ENCODE measurements around the gene SMAD7. TPM values are rescaled to one million over a fixed set of nuclear protein-coding genes. Genes with fewer than 3 reads are reported as not detected.

SMAD7 gene
- total RNA-seq, 1 experiment from 2014 or later, result 19.6 TPM

DNA sequence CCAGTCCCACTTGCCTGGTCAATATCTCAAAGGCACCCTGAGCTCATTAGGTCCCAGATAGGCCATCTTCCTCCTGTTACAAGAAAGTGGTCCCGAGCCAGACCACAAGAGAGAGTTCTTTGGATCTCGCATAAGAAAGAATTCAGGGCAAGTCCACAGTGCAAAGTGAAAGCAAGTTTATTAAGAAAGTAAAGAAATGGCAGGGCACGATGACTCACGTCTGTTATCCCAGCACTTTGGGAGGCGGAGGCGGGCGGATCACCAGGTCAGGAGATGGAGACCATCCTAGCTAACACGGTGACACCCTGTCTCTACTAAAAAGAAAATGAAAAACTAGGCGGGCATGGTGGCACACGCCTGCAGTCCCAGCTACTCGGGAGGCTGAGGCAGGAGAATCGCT is 10.8 kb upstream of the SMAD7 start:
- DNase-seq (ENCODE audit: low read depth), result no peak

DNA sequence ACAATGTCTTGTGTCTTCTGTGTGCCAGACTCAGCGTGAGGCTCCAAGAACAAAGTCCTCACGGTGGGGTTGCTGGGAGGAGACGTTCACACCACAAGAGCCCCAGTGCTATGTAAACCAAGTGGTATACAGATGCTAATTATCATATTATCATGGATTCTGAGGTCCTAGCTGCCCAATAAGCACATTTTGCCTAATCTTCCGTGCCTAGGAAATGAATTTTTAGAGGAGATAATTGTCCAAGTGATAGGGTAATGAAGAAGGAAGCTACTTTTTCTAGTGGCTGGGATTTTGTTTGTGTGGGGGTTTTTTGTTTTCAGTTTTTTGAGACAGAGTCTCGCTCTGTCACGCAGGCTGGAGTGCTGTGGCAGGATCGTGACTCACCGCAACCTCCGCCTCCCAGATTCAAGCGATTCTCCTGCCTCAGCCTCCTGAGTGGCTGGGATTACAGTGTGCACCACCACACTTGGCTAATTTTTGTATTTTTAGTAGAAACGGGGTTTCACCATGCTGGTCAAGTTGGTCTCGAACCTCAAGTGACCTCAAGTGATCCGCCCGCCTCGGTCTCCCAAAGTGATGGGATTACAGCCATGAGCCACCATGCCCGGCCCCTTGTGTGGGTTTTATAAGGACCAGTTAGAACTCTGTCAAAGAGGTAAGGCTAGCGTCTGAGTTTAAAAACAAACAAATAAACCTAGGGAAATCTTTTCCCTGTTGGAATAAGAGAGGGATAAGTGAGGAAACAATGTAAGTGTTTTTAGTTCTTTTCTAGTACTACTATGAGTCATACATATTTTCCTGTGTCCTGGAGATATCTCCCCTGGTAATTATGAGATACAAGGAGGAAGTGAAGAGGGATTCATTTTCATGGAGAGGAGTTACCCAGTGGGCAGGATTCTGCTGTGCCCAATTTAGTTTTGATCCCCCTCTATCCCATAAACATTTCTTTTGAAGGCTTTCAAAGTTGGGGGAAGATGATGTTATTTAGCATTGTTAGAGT is 9.5 kb upstream of the SMAD7 start:
- DNase-seq (ENCODE audit: low read depth), result peak; percentile 68

DNA sequence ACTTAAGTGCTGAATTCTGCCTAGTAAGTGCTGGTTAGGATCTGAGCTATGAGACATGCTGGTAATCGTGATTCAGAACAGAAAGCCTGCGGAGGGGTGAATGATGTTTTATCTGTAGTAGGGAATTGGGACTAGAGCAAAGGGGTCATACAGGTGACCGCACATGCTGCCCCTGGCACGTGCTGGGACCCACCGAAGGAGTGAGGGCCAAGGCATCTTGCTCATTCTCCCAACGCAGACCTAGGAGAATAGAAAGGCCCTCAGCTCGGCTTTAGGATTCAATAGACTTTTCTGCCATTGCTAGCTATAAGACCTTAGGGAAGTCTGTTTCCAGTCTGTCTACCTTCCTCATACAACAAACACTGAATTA is 8.8 kb upstream of the SMAD7 start:
- DNase-seq (ENCODE audit: low read depth), result no peak

DNA sequence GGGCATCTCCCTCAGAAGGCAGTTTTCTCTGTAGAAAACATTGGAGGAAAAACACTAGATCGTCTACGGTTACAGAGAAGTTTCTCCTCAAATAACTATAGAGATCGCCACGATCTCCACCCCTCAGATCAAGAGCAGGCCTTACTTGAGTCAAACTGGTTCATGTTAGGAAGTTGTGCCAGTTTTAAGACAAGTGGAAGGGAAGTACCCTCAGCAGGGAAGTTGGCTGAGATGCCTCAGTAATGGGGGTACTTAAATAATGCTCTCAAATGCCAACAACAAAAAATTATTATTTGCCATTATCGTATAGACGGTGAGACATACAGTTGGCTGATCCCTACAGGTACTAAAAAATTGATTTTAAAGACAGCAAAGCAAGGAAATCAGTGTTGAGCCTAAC is 8.2 kb upstream of the SMAD7 start:
- no peak for DNase-seq (ENCODE audit: low read depth)

DNA sequence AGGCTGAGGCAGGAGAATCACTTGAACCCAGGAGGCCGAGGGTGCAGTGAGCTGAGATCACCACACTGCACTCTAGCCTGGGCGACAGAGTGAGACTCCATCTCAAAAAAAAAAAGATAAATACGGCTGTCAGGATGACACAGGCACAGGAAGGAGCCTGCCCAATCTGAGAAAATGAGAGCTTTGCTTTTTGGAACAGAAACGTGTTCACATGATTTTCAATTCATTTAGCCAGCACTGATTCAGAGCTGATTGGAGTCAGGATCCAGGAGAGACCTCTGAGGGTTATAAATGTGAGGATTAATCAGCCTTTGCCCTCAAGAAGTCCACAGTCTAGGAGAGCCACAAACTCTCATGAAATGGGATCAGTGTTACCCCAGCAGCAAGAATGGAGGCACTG is 6.9 kb upstream of the SMAD7 start:
- DNase-seq (ENCODE audit: low read depth), result no peak

DNA sequence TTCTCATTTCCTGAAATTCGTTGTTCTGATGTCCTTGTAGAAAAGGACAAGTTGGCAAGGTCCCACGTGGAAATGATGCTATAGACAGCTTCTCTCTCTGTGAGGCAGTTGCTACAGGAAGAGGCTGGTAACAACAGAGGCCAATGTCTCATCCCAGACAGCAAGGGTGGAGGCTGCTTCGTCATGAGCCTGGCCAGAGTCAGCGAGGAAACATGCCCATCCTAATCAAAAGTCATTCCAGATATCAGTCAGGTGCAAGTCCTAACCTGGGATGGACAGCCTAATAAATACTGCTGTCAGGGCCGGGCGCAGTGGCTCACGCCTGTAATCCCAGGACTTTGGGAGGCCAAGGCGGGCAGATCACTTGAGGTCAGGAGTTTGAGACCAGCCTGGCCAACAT is 6.4 kb upstream of the SMAD7 start:
- no peak for DNase-seq (ENCODE audit: low read depth)

DNA sequence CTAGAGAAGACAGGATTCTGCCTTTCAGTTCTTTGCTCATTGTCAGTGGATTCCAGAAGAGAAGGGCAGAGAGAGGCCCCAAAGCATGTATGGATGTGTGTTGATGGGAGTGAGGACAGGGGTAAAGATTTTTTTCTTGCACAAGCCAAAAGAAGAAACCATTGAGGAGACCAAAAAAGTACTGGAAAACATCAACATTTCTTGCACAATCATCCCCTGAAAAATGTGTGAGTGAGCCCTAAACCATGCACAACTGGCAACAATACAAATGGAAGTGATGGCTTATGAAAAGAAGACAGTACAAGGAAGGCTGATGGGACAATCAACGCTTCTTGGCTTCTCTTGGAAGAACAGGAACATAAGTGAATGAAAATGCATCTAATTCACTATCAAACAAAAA is 5.6 kb upstream of the SMAD7 start:
- no peak for DNase-seq (ENCODE audit: low read depth)

DNA sequence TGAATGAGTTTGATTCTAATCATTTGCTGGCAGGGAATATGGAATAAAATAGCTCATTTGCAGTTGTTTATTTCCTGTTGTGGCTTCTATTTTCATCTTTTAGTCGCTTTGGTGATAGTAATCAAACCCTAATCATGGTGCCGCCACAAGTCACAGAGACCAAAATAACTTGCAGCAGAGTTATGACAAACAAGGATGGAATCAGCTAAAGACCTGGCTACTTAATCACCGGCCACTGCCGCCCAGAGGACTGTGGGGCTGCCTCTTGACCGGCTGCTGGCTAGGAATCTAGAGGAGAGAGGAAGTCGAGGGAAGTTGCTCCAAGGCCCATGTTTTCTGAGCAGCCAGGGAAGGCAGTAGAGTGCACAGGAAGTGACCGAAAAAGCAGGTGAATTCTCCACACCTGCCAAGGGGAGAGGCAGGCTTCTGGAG is 5.1 kb upstream of the SMAD7 start:
- DNase-seq (ENCODE audit: low read depth), result peak; percentile 79

DNA sequence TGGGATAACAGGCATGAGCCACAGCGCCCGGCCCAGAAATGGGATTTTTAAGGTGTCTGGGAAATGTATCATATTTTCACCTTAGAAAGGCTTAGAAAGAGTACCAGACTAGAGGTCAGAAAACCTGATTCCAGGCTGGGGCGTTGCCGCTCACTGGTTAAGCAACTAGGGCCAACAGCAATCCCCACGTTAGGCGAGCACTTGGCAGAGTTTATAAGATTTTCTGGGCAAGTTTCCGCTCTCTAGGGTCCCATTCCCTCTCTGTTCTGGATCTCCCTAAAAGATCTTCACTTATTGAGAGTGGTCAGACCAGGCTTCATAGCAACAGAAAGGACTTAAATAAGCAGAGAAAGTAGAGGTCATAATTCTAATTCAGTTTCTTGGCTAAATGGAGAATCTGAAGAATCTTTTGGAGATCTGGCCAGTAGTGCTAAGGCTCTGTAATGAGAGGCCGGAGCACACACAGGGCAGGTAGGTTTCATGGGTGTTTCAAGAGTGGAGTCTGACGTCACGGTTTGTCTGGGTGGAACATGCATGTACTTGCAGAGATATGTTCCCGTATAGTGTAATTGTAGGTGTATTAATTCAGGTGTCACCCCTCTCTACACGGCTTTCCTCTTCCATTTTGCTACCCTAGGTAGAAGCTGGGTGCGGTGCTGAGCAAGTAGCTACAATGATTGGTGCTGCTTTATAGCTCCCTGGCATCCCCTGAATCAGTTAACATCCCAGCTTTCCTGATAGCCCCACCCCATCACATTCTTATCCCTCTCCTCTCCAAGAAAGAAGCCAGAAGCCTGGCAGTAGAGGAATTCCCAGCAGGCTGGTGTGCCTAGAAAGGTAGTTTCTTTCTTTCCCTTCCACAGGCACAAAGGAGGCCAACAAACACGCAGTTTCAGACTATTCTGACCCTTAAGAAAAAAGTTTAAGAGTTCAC is 4.4 kb upstream of the SMAD7 start:
- DNase-seq (ENCODE audit: low read depth), result no peak

DNA sequence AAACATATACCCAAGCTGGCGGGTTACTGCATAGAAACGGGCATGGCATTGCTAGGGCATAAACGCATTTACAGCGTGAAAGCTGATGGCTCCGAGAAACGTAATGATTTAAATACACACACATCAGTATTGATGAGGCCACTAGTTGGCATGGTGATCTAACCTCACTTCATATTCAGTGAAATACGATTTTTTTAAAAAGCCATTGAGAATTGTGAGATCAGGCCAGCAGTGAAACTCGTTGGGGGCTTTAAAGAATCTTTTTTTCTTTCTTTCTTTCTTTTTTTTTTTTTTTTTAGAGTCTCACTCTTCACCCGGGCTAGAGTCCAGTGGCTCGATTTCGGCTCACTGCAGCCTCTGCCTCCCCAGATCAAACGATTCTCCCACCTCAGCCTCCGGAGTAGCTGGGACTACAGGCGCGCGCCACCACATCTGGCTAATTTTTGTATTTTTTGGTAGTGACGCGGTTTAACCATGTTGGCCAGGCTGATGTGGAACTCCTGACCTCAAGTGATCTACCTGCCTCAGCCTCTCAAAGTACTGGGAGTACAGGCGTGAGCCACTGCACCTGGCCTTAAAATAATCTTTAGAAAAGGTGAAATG is 2.4 kb upstream of the SMAD7 start:
- no peak for DNase-seq (ENCODE audit: low read depth)

DNA sequence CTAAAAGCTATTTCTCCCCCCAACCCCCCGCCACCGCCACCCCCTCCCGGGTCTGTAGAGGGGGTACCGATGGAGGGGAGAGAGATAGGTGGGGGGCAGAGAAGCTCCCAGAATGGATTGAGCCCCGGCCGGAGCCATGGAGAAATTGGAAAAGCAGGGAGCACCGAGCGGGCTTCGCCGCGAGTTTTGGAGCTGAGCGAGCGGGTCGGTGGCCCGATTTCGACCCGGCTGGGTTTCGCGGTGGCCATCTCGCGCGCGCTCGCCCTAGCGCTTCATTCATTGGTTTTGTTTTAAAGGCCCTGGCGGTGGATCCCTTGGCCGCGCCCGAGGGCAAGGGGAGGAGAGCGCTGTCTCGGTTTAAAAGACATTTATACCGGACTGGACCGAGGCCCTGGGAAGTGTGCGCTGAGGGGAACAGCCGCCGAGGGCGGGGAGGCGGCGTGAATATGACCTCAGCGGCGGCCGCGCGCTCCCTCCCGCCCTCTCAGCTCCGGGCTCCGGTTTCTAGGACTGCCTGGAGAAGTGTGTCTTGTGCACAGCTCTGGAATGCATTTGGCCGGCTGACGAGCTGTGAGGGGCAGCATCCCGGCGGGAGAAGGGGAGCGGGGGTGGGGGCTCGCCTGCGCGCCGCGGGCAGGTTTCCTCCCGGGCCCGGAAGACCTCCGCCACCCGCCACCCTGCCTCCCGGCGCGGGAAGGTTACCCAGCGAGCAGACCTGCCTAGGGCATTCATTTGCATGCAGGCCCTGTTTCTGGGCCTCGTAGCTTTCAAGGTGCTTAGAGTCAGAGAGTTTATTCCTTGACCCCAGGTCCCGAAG is 1.7 kb upstream of the SMAD7 start:
- peak; percentile 82 for DNase-seq (ENCODE audit: low read depth)

DNA sequence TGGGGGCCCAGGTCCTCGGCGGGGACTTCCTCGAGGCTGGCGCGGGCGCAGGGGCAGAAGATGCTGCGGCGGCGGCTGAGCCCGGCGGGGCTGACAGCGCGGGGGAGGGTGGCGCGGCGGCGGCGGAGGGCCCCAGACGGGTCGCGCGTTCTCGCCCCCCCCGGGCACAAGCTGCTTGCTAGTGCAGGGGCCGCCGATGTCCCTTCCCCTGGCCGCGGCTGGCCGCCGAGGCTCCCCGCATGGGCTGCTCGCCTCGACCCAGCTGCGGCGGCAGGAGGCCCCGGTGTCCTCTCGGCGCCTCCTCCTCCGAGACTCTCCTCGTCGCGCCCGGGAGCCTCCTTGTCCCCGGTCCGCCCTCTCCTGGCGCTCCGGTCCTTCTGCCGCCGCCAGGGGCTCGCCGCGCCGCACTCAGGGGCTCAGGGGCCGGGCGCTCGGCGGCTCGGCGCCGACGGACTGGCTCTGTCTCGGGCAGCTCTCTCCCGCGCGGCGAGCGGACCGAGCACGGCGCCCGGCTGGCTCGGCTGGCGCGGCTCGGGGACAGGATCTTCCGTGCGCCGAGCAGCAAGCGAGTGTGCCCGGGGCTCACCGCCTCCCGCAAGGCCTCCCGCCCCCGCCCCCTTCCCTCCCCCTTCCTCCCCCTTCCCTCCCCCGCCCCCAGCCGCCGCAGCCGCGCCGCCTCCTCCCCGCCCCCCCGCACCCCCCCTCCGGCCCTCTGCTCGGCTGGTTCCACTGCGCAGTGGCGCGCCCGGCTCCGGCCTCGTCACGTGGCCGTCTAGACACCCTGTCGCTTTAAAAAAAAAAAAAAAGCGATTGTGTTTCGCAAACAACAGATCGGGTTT is 902 bp upstream of the SMAD7 start:
- peak; percentile 90 for DNase-seq (ENCODE audit: low read depth)

DNA sequence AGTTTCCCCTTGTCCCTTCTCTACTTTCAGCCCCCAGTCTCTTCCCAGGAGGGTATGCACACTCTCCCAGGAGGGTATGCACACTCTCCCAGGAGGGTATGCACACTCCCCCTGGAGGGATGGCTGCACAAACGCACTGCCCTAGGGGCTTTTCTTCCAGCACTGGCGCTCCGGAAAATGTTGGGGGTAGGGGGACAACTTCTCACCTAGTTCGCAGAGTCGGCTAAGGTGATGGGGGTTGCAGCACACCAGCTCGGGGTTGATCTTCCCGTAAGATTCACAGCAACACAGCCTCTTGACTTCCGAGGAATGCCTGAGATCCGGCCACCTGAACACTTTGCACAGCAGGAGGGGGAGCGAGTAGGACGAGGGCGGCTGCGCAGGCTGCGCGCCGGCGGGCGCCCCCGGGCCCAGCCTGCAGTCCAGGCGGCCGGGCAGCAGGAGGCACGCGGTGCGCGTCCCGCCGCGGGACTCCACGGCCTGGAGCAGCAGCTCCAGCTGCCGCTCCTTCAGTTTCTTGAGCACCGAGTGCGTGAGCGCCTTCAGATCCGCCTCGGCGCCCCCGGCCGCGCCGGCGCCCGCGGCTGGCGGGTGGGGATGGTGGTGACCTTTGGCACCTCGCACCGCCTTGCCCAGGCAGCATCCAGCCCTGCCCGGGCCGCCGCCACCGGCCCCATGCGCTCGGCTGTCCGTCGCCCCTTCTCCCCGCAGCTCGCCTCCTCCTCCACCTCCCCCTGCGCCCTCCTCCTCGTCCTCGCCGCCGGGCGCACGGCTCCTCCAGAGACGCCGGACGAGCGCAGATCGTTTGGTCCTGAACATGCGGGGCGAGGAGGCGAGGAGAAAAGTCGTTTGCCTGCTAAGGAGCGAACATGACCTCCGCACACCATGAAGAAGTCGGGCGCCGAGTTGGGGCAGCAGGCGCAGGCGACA is 894 bp downstream of the SMAD7 start:
- DNase-seq (ENCODE audit: low read depth), result peak; percentile 63

DNA sequence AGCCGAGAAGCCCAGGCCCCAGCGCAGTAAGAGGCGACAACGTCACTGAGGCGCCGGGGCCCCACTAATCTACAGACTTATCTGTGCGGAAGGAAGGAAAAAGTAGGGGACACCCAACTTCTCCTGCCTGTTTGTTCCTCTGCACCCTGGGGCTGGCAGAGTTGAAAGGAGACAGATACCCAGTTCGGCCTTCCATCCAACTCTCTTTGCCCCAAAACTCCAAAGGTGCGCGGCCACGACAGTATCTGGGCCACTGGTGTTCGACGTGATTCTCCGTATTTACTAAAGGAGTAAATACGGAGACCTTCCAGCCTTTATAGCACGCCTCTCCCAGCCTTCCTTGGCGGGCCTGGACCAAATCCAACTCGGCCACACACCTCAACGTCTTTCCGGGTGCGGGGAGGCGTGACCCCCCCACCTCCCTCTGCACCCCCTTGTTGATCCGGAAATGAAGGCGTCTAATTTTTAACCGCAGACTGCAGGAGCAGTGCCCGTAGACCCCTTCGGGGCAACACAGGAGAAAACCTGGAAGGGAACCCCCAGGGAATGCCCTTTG is 1.6 kb downstream of the SMAD7 start:
- DNase-seq (ENCODE audit: low read depth), result peak; percentile 62

DNA sequence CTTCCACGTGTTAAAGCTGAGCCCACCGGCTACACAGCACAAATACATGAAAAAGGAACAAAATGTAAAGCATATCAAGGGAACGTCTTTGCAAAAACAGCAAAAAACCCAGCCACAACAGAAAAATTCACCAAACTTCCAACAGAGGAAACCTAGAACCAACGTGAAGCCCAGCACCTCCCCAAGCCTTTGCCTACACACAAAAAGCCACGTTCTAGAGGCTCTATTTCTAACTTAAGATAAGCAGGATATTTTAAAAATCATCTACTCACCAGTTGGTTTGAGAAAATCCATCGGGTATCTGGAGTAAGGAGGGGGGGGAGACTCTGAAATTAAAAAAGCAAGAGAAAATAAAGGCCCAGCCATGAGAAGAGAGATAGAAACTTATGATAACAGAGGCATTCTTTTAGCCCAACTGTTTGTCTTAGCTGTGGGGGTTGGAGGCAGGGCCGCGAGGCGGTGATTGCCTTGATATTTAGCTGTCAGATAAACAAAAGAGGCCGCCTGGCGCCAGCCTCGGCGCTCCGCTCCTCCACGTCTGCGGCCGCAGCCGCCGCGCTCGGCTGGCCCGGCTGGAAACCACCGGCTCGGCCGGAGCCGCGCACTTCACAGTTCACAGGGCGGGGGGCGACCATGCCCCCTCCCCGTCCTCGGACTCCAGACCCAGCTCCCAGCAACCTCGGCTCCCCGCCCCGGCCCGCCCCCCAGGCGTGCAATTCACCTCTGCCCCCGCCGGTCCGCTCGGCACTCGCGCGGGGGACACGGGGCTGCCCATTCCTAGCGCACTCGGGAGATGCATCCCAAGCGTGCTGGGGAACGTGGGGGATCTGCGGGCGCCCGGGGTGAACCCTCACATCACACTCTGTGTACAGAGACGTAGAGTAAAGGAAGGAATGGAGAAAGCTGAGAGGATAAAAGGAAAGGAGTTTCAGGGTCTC is 2.4 kb downstream of the SMAD7 start:
- DNase-seq (ENCODE audit: low read depth), result peak; percentile 65

DNA sequence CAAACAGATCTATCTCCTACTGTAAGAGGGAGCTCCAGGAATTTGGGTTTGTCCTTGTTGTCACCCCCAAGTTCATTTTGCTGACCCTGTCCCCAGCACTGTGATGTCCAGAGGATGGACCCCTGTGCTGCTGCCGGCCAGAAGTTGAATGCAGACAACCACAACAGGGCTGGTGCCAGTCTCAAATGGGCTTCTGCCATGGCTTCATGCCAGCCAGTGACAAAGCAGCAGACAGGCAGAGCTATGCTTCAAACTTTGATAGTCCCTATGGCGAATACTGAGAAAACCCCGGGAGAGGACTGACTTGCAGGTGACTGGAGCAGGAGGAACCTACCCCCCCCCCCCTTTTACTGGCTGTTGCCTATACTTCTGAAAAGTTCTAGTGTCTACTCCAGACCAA is 3.2 kb downstream of the SMAD7 start:
- no peak for DNase-seq (ENCODE audit: low read depth)

DNA sequence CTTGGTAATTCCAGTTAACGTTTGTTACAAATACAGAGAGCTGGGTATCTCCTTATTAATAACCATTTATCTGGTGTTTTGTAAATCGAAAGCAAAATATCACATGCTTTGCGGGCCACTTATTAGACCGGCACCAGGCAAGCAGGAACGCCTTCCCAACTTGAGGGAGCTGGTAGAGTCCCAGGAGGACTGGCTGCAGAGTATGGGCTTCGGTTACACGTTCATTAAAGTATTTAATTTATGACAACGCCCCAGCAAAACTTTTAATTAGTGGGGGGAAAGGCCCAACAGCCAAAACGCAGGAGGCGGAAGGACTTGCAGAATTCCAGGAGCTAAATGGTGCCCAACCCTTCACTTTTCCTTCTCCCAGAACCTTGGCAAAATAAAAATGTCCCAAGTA is 3.7 kb downstream of the SMAD7 start:
- no peak for DNase-seq (ENCODE audit: low read depth)

Data from HT1080 (cell line).